Large intestine (tissue), 3 donors: ENCODE results near the gene CNTFR. TPM values are rescaled to one million over a fixed set of nuclear protein-coding genes. Genes with fewer than 3 reads are reported as not detected.

Experiments used
- DNase-seq, 2 donors: peaks; one replicate each; pipeline versions ENCODE4 v3.0.0 to v3.0.0-alpha.2; 2013
- H3K27ac ChIP-seq: one replicate; pipeline ENCODE4 v1.5.1; 2013; ENCODE audit warnings: low read length
- H3K27me3 ChIP-seq: 2 replicates; pipeline ENCODE4 v1.6.1; 2013; ENCODE audit warnings: low read length; ENCODE audit not compliant: control insufficient read depth, insufficient read depth
- H3K36me3 ChIP-seq: 2 replicates; pipeline ENCODE4 v1.6.1; 2013; ENCODE audit warnings: low read length; ENCODE audit not compliant: control insufficient read depth, insufficient read depth
- H3K4me1 ChIP-seq: one replicate; pipeline ENCODE4 v1.6.1; 2013; ENCODE audit warnings: low read length; ENCODE audit not compliant: control insufficient read depth, insufficient read depth
- H3K4me3 ChIP-seq: one replicate; pipeline ENCODE4 v1.5.1; 2013; ENCODE audit warnings: low read length
- H3K9me3 ChIP-seq: one replicate; pipeline ENCODE4 v1.6.1; 2013; ENCODE audit warnings: mild to moderate bottlenecking, low read depth, low read length, moderate library complexity; ENCODE audit not compliant: control insufficient read depth
- WGBS: methylation state at CpG from one replicate; pipeline ENCODE4 v1.1.5; 2013; ENCODE audit warnings: low lambda C conversion rate; ENCODE audit not compliant: insufficient coverage; 5-methylcytosine and 5-hydroxymethylcytosine counted together
- polyA plus RNA-seq: library from polyadenylated mRNA; unstranded; fragments of 120-200 nt; gene quantifications from one replicate; pipeline ENCODE4 v1.2.1, GENCODE V29; 2013

CNTFR gene
- polyA plus RNA-seq, 1 donor = 15.9 TPM

GRCh38 chr9:34568774-34569173 lies 20.8 kb downstream of the CNTFR start:
- no CpG with 5 or more reads among the region's 12 CpGs for WGBS

DNA sequence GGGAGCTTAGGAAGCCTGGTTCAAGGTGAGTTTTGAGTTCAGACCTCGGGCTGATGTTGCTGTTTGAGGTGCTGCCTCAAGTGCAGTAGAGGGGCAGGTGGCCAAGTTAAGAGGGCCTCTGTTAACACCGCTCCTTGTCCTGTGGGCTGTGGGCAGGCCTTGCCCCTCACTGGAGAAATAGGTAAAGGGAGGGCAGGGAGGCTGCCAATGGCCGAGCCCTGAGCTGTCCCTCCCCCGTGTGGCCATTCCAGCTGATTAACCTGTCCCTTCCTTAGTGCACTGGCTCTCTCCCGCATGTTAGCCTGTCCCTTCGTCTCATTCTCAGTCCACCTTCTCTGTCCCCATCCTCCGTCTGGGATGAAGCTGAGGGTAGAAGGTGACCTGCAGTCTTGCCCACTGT lies 21.4 kb downstream of the CNTFR start:
- H3K9me3 ChIP-seq = no peaks in the 10 kb centered on the region
- WGBS = no CpG with 5 or more reads among the region's 7 CpGs
- peaks cover 55% of the 10 kb centered on the region for H3K27me3 ChIP-seq
- H3K4me1 ChIP-seq = peaks cover 12% of the 10 kb centered on the region
- H3K27ac ChIP-seq = no peak overlapping the region
- peaks cover 3% of the 10 kb centered on the region for H3K36me3 ChIP-seq
- H3K4me3 ChIP-seq = no peak overlapping the region
- no peak for DNase-seq

More at GRCh38 chr9:34568774-34569173, 20.8 kb downstream of the CNTFR start:
- no peak overlapping the region for H3K4me3 ChIP-seq
- DNase-seq = no peak
- H3K4me1 ChIP-seq = peaks cover 12% of the 10 kb centered on the region
- no peaks in the 10 kb centered on the region for H3K9me3 ChIP-seq
- H3K36me3 ChIP-seq = peaks cover 3% of the 10 kb centered on the region
- H3K27ac ChIP-seq = no peak overlapping the region
- H3K27me3 ChIP-seq = peaks cover 57% of the 10 kb centered on the region

DNA sequence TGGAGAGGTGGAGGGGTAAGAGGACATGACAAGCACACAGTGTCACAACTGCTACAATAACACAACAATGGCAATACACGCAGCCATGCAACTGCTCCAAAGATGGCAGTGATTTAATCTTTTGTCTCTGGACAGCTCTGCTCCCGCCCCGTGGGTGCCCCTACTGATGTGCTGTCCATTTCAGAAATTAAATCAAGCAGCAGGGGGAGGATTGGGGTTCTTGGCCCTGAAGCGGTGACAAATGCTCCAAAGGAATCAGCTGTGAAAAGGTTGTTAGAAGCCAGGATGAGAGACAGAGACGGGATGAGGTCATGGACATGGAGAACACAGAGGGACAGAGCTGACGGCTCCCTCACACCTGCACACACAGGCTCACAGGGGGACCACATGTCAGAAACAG lies 22.6 kb downstream of the CNTFR start:
- Histone ChIP-seq H3K9me3 (no peaks in the 10 kb centered on the region), H3K4me1 (peaks cover 7% of the 10 kb centered on the region), H3K36me3 (peaks cover 3% of the 10 kb centered on the region), H3K27ac (no peak overlapping the region), H3K4me3 (no peak overlapping the region), H3K27me3 (peaks cover 55% of the 10 kb centered on the region)
- no CpG with 5 or more reads among the region's 6 CpGs for WGBS
- DNase-seq = no peak

DNA sequence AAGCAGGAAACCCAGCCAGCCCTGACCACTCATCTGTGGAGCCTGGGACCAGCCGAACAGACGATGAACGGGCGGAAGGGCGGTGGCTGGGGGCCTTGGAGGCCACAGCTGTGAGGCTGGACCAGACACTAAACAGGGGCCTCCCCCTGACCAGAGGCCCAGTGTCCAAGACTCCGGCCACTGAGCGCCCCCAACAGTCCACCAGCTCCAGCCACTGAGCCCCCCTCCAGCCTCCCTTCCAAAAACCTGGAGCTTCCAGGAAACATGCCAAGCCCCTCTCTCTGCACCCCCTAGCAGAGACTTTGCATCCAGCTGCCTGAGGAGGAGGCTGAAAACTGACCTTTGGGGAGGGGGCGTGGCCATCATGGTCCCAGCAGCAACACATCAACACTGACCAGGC lies 23.2 kb downstream of the CNTFR start:
- Histone ChIP-seq H3K9me3 (no peaks in the 10 kb centered on the region), H3K27ac (no peak overlapping the region), H3K4me3 (no peak overlapping the region), H3K27me3 (peaks cover 55% of the 10 kb centered on the region), H3K36me3 (peaks cover 3% of the 10 kb centered on the region), H3K4me1 (peaks cover 3% of the 10 kb centered on the region)
- WGBS = no CpG with 5 or more reads among the region's 8 CpGs
- no peak for DNase-seq

DNA sequence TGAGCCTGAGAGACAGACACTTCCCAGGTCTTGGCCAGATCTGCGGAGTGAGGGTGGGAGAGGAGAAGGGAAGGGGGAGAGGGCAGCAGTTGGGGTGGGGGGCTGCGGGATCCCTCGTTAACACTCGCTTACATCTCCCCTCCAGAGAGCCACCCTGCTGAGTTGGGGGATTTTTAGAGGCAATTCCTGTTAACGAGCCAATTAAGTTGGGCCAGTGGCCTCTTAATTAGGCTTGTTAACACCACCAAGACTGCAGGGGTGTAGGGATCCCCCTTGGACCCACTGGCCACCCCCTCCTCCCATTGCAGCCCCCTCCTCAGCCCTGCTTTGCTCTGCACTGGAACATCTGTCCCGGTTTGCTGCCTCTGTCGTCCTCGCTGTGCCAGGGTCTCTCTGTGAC lies 23.7 kb downstream of the CNTFR start:
- Histone ChIP-seq H3K27me3 (peaks cover 53% of the 10 kb centered on the region), H3K9me3 (no peaks in the 10 kb centered on the region), H3K27ac (no peak overlapping the region), H3K4me3 (no peak overlapping the region), H3K4me1 (peaks cover 3% of the 10 kb centered on the region), H3K36me3 (peaks cover 3% of the 10 kb centered on the region)
- no peak for DNase-seq
- no CpG with 5 or more reads among the region's 8 CpGs for WGBS

- Histone ChIP-seq H3K27me3 (peaks cover 56% of the 10 kb centered on the region), H3K9me3 (no peaks in the 10 kb centered on the region), H3K36me3 (peaks cover 3% of the 10 kb centered on the region), H3K27ac (no peak overlapping the region), H3K4me1 (peaks cover 11% of the 10 kb centered on the region), H3K4me3 (no peak overlapping the region)
- DNase-seq = no peak
- no CpG with 5 or more reads among the region's 16 CpGs for WGBS
Observed at GRCh38 chr9:34564617-34565016, 24.9 kb downstream of the CNTFR start.

DNA sequence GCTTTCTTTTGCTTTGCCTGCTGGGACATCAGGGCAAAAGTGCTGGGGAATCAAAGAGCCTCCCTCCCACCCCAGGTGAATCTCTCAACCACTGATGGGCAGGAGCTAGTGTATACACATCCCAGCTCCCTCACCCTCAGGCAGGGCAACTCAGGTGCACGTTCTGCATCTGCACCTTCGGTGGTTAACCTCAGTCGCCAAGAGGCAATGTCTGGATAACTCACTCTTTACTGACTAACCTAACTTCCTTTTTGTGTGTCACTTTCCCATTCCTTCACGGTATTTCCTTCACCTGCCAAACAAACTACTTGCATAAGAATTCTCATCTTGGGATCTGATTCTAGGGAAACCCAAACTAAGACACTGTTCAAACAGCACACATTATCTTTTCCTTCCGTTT lies 26.3 kb downstream of the CNTFR start:
- Histone ChIP-seq H3K36me3 (peaks cover 3% of the 10 kb centered on the region), H3K4me1 (peaks cover 11% of the 10 kb centered on the region), H3K9me3 (no peaks in the 10 kb centered on the region), H3K27me3 (peaks cover 59% of the 10 kb centered on the region), H3K4me3 (no peak overlapping the region), H3K27ac (no peak overlapping the region)
- no peak for DNase-seq
- WGBS = 58% methylated on average over 3 of the region's 5 CpGs

DNA sequence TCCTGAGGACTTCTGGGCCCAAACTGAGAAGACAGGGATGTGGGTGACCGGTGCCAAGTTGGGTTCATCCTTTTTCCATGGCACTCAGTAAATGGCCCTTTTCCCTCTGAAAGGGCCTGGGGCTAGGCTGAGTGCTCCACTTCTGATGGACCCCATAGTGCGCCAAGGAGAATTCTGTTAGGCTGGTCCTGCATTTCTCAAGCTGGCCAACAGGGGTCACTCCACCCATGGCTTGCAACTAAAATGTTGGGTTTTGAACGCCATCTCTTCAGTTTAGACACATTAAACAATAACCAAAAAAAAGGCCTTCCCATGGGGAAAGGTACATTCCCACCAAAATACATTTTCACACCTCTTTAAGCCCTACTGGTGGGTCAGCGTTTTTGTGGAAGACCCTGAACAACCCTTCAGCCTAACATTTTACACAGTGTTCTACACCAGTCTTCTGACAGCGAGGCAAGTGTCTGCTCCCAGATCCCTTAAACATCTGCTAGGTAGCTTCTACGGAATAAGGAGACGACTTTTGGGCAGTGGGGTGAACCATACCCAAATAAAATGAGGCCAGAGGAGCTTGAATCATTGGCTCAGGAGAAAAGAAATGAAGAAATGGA lies 27.3 kb downstream of the CNTFR start:
- Histone ChIP-seq H3K27me3 (peaks cover 55% of the 10 kb centered on the region), H3K36me3 (peaks cover 3% of the 10 kb centered on the region), H3K9me3 (no peaks in the 10 kb centered on the region), H3K4me1 (peaks cover 11% of the 10 kb centered on the region), H3K27ac (no peak overlapping the region), H3K4me3 (no peak overlapping the region)
- no CpG with 5 or more reads among the region's 7 CpGs for WGBS
- no peak for DNase-seq

DNA sequence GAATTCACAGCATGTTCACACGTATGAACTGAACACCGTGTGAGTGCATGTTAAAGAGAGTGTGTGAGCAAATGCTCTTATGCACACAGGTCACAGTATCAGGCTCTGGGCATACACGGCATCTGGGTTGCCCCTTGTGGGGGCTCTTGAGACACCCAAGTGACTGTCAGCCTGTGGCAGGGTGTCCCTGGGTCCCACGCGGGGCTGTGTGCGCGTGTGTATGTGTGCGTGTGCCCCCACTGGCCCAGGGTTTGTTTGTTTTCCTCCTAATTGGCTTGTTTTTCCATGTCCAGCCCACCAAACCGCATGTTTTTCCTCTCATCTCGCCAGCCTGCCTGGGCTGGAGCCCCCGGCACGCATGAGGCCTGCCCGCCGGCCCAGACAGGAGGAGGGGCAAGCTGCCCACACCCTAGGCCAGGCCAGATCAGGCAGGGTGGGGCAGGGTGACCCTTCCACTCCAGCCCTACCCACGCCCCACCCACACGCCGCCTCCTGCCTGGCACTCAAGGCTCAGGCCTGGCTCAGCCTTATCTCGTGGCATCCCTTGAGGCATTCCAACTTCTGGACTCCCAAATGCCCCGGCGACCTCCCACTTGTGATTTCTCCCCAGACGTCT lies 28.8 kb downstream of the CNTFR start:
- Histone ChIP-seq H3K27me3 (peaks cover 43% of the 10 kb centered on the region), H3K27ac (peak overlapping the region; percentile 39)

GRCh38 chr9:34559624-34560455 lies 29.7 kb downstream of the CNTFR start:
- peaks cover 39% of the 10 kb centered on the region for H3K27me3 ChIP-seq
- H3K4me3 ChIP-seq = no peak overlapping the region
- no CpG with 5 or more reads among the region's 21 CpGs for WGBS
- H3K4me1 ChIP-seq = peaks cover 11% of the 10 kb centered on the region
- peak overlapping the region; percentile 39 for H3K27ac ChIP-seq
- DNase-seq = peak in 1 of 2 donors; percentile 67
- H3K36me3 ChIP-seq = peaks cover 3% of the 10 kb centered on the region
- H3K9me3 ChIP-seq = no peaks in the 10 kb centered on the region

More for the DNA sequence above, 28.8 kb downstream of the CNTFR start:
- no peak overlapping the region for H3K4me3 ChIP-seq
- no CpG with 5 or more reads among the region's 21 CpGs for WGBS
- peaks cover 11% of the 10 kb centered on the region for H3K4me1 ChIP-seq
- no peak for DNase-seq
- peaks cover 3% of the 10 kb centered on the region for H3K36me3 ChIP-seq
- no peaks in the 10 kb centered on the region for H3K9me3 ChIP-seq
